Measurements from ENCODE around the gene CEP63. TPM values are rescaled to one million over a fixed set of nuclear protein-coding genes. Genes with fewer than 3 reads are reported as not detected.

The CEP63 gene
- total RNA-seq, 3 donors from 2014 or later (not counting 1 experiment from before 2014, with no cell fraction given) = 17.9 to 25.7 (median 19.5) TPM

GRCh38 chr3:134613006-134613520 is 127.2 kb downstream of the CEP63 start:
- no peak overlapping the region for H3K4me3 ChIP-seq (ENCODE audit: low read length)
- H3K4me3 Mint-ChIP-seq = no peak overlapping the region

GRCh38 chr3:134614955-134615354 is 129.1 kb downstream of the CEP63 start:
- no peak for TF ChIP-seq CTCF (IDR thresholded peaks at IDR 0.05)
- DNase-seq (no peak), ATAC-seq (no peak)
- Mint-ChIP-seq H3K4me3 (no peak overlapping the region), H3K9me3 (no peaks in the 10 kb centered on the region), H3K36me3 (no peaks in the 10 kb centered on the region), H3K27me3 (ENCODE audit: low read depth in 2 of 2) (no peaks in the 10 kb centered on the region), H3K4me1 (no peaks in the 10 kb centered on the region), H3K27ac (no peak overlapping the region)
- intact Hi-C loops (cut with micrococcal nuclease) = no loop called here
- 78% methylated on average over 4 of the region's 4 CpGs for WGBS (ENCODE audit: insufficient coverage)
- H3K36me3 ChIP-seq (ENCODE audit: control insufficient read depth, insufficient read depth, low read length) = no peaks in the 10 kb centered on the region
- no peak overlapping the region for H3K4me3 ChIP-seq (ENCODE audit: low read length)
- H3K27me3 ChIP-seq (ENCODE audit: control insufficient read depth, insufficient read depth, low read length) = no peaks in the 10 kb centered on the region
- H3K4me1 ChIP-seq (ENCODE audit: control insufficient read depth, insufficient read depth, low read length) = no peaks in the 10 kb centered on the region
- H3K27ac ChIP-seq (ENCODE audit: low read length) = no peak overlapping the region
- no peaks in the 10 kb centered on the region for H3K9me3 ChIP-seq (ENCODE audit: control insufficient read depth, insufficient read depth, low read length)

More at GRCh38 chr3:134613006-134613520, 127.2 kb downstream of the CEP63 start:
- intact Hi-C loops (cut with micrococcal nuclease) = no loop called here
- no peaks in the 10 kb centered on the region for H3K36me3 ChIP-seq (ENCODE audit: control insufficient read depth, insufficient read depth, low read length)
- DNase-seq (no peak), ATAC-seq (no peak)
- no peaks in the 10 kb centered on the region for H3K27me3 ChIP-seq (ENCODE audit: control insufficient read depth, insufficient read depth, low read length)
- H3K27ac ChIP-seq (ENCODE audit: low read length) = no peak overlapping the region
- 77% methylated on average over 6 of the region's 6 CpGs for WGBS (ENCODE audit: insufficient coverage)
- no peak for TF ChIP-seq CTCF (IDR thresholded peaks at IDR 0.05)
- Mint-ChIP-seq H3K27ac (no peak overlapping the region), H3K4me1 (no peaks in the 10 kb centered on the region), H3K9me3 (no peaks in the 10 kb centered on the region), H3K36me3 (no peaks in the 10 kb centered on the region), H3K27me3 (ENCODE audit: low read depth in 2 of 2) (no peaks in the 10 kb centered on the region)
- no peaks in the 10 kb centered on the region for H3K9me3 ChIP-seq (ENCODE audit: control insufficient read depth, insufficient read depth, low read length)
- H3K4me1 ChIP-seq (ENCODE audit: control insufficient read depth, insufficient read depth, low read length) = no peaks in the 10 kb centered on the region

- H3K27me3 Mint-ChIP-seq (ENCODE audit: low read depth in 2 of 2) = no peaks in the 10 kb centered on the region
- H3K27me3 ChIP-seq (ENCODE audit: control insufficient read depth, insufficient read depth, low read length) = no peaks in the 10 kb centered on the region
- intact Hi-C loops (cut with micrococcal nuclease) = no loop called here
- no peaks in the 10 kb centered on the region for H3K9me3 Mint-ChIP-seq
- H3K4me1 Mint-ChIP-seq = no peaks in the 10 kb centered on the region
- no peaks in the 10 kb centered on the region for H3K4me1 ChIP-seq (ENCODE audit: control insufficient read depth, insufficient read depth, low read length)
- H3K36me3 ChIP-seq (ENCODE audit: control insufficient read depth, insufficient read depth, low read length) = no peaks in the 10 kb centered on the region
- no peak overlapping the region for H3K27ac Mint-ChIP-seq
- H3K36me3 Mint-ChIP-seq = no peaks in the 10 kb centered on the region
- H3K9me3 ChIP-seq (ENCODE audit: control insufficient read depth, insufficient read depth, low read length) = no peaks in the 10 kb centered on the region
- H3K4me3 Mint-ChIP-seq = no peak overlapping the region
- H3K27ac ChIP-seq (ENCODE audit: low read length) = no peak overlapping the region
- no peak for DNase-seq
- no peak overlapping the region for H3K4me3 ChIP-seq (ENCODE audit: low read length)
- ATAC-seq = no peak
- 93% methylated on average over 5 of the region's 5 CpGs for WGBS (ENCODE audit: insufficient coverage)
- TF ChIP-seq CTCF (IDR thresholded peaks at IDR 0.05) = no peak
Observed at GRCh38 chr3:134615743-134616142, 129.9 kb downstream of the CEP63 start.

Data from natural killer cell (primary cell).